Measurements from ENCODE around the gene LEFTY2. TPM values are rescaled to one million over a fixed set of nuclear protein-coding genes. Genes with fewer than 3 reads are reported as not detected.

LEFTY2 gene
- total RNA-seq, 1 donor from 2014 or later: not detected

GRCh38 chr1:225899044-225899925 lies 41.7 kb downstream of the LEFTY2 start:
- Histone ChIP-seq H3K36me3 (no peaks in the 10 kb centered on the region), H3K4me3 (no peak overlapping the region), H3F3A (ENCODE audit: low read depth) (peaks cover 6% of the 10 kb centered on the region), H4K20me1 (ENCODE audit: low read depth) (no peaks in the 10 kb centered on the region), H3K9me3 (ENCODE audit: low read depth) (no peaks in the 10 kb centered on the region), H3K9ac (no peak overlapping the region), H3K27ac (no peak overlapping the region), H3K4me2 (peak overlapping the region; percentile 52), H3K27me3 (no peaks in the 10 kb centered on the region), H2AFZ (replicated peaks) (no peak overlapping the region), H3K79me2 (ENCODE audit: low read depth) (no peaks in the 10 kb centered on the region), H3K4me1 (peaks cover 16% of the 10 kb centered on the region)
- TF ChIP-seq EZH2 (IDR thresholded peaks at IDR 0.05): no peak
- TF ChIP-seq EZH2phosphoT487 (IDR thresholded peaks at IDR 0.05): no peak
- no peak for TF ChIP-seq CTCF (IDR thresholded peaks at IDR 0.05)
- H3K4me3 Mint-ChIP-seq: no peak overlapping the region
- peaks cover 16% of the 10 kb centered on the region for H3K4me1 Mint-ChIP-seq
- H3K27ac Mint-ChIP-seq: peak overlapping the region; percentile 57
- DNase-seq (ENCODE audit: low spot score): peak; percentile 50
- no peaks in the 10 kb centered on the region for H3K9me3 Mint-ChIP-seq
- no peaks in the 10 kb centered on the region for H3K36me3 Mint-ChIP-seq
- no peaks in the 10 kb centered on the region for H3K27me3 Mint-ChIP-seq (ENCODE audit: insufficient read depth, low read depth)

GRCh38 chr1:225897595-225898514 lies 43.2 kb downstream of the LEFTY2 start:
- Histone ChIP-seq H4K20me1 (ENCODE audit: low read depth) (no peaks in the 10 kb centered on the region), H3K4me3 (no peak overlapping the region), H3K27me3 (no peaks in the 10 kb centered on the region), H3K79me2 (ENCODE audit: low read depth) (no peaks in the 10 kb centered on the region), H2AFZ (replicated peaks) (no peak overlapping the region), H3K27ac (no peak overlapping the region), H3F3A (ENCODE audit: low read depth) (peaks cover 6% of the 10 kb centered on the region), H3K9ac (no peak overlapping the region), H3K36me3 (no peaks in the 10 kb centered on the region), H3K9me3 (ENCODE audit: low read depth) (no peaks in the 10 kb centered on the region), H3K4me2 (no peak overlapping the region), H3K4me1 (peaks cover 16% of the 10 kb centered on the region)
- Mint-ChIP-seq H3K36me3 (no peaks in the 10 kb centered on the region), H3K27me3 (ENCODE audit: insufficient read depth, low read depth) (no peaks in the 10 kb centered on the region), H3K27ac (no peak overlapping the region), H3K4me1 (peaks cover 16% of the 10 kb centered on the region), H3K4me3 (no peak overlapping the region), H3K9me3 (no peaks in the 10 kb centered on the region)
- DNase-seq (ENCODE audit: low spot score): no peak
- TF ChIP-seq CTCF (IDR thresholded peaks at IDR 0.05) (no peak), EZH2 (IDR thresholded peaks at IDR 0.05) (no peak), EZH2phosphoT487 (IDR thresholded peaks at IDR 0.05) (no peak)

- Histone ChIP-seq H3K9me3 (ENCODE audit: low read depth) (no peaks in the 10 kb centered on the region), H3K4me1 (peaks cover 16% of the 10 kb centered on the region), H3K4me3 (no peak overlapping the region), H3K36me3 (no peaks in the 10 kb centered on the region), H3K27ac (no peak overlapping the region), H3F3A (ENCODE audit: low read depth) (peaks cover 6% of the 10 kb centered on the region), H3K9ac (no peak overlapping the region), H4K20me1 (ENCODE audit: low read depth) (no peaks in the 10 kb centered on the region), H3K79me2 (ENCODE audit: low read depth) (no peaks in the 10 kb centered on the region), H2AFZ (replicated peaks) (no peak overlapping the region), H3K4me2 (no peak overlapping the region), H3K27me3 (no peaks in the 10 kb centered on the region)
- Mint-ChIP-seq H3K27ac (no peak overlapping the region), H3K27me3 (ENCODE audit: insufficient read depth, low read depth) (no peaks in the 10 kb centered on the region), H3K4me1 (peaks cover 16% of the 10 kb centered on the region), H3K4me3 (no peak overlapping the region), H3K36me3 (no peaks in the 10 kb centered on the region), H3K9me3 (no peaks in the 10 kb centered on the region)
- TF ChIP-seq EZH2 (IDR thresholded peaks at IDR 0.05) (no peak), CTCF (IDR thresholded peaks at IDR 0.05) (no peak)
- no peak for DNase-seq (ENCODE audit: low spot score)
These were observed 44.0 kb downstream of the LEFTY2 start for GRCh38 chr1:225896937-225897549.

All from neural progenitor cell (in vitro differentiated cells).